SHP77 (cell line): ENCODE data around the gene IQCC.
A peak's percentile ranks its signal among the peaks of the same experiment; 100 is the strongest.

Experiments used
- DNase-seq, 2 experiments: peaks; one replicate each; lab custom pipeline; 2025; lab: John Stamatoyannopoulos, UW

The IQCC gene

GRCh38 chr1:32224285-32224684 lies 18.8 kb downstream of the IQCC start:
- no peak for DNase-seq

GRCh38 chr1:32228771-32229170 lies 23.3 kb downstream of the IQCC start:
- DNase-seq = no peak

GRCh38 chr1:32231843-32232432 lies 26.5 kb downstream of the IQCC start:
- no peak for DNase-seq

GRCh38 chr1:32232558-32233304 lies 27.3 kb downstream of the IQCC start:
- DNase-seq = no peak

- no peak for DNase-seq
These were observed 29.3 kb downstream of the IQCC start for GRCh38 chr1:32234792-32235191.

GRCh38 chr1:32239337-32239736 lies 33.9 kb downstream of the IQCC start:
- DNase-seq = peak; percentile 28 to 51

- DNase-seq = peak in 1 of 2 experiments; percentile 54
These were observed 34.3 kb downstream of the IQCC start for GRCh38 chr1:32239790-32240139.

- DNase-seq = peak; percentile 91 to 93
These were observed 34.9 kb downstream of the IQCC start for GRCh38 chr1:32240140-32240951.

GRCh38 chr1:32241001-32241763 lies 35.7 kb downstream of the IQCC start:
- peak; percentile 79 to 85 for DNase-seq

- peak in 1 of 2 experiments; percentile 45 for DNase-seq
These were observed 36.9 kb downstream of the IQCC start for GRCh38 chr1:32242341-32242851.

GRCh38 chr1:32246888-32247273 lies 41.4 kb downstream of the IQCC start, which contains the start of gene FAM167B:
TSS of gene FAM167B (plus strand) at chr1:32247222. CDS start at chr1:32247422, 200 bp downstream.
- DNase-seq = no peak

- DNase-seq = no peak
These were observed 42.0 kb downstream of the IQCC start for GRCh38 chr1:32247452-32247851.

GRCh38 chr1:32247983-32248889 lies 42.8 kb downstream of the IQCC start:
- peak; percentile 92 to 94 for DNase-seq

GRCh38 chr1:32249831-32250525 lies 44.5 kb downstream of the IQCC start:
- DNase-seq = no peak

GRCh38 chr1:32250893-32251716 lies 45.6 kb downstream of the IQCC start, which contains the start of gene LCK:
TSS of gene LCK (plus strand) at chr1:32251265. CDS start at chr1:32274330, 23,065 bp downstream.
- DNase-seq = no peak

- DNase-seq = no peak
These were observed 49.9 kb downstream of the IQCC start for GRCh38 chr1:32255072-32256071.

- DNase-seq = no peak
These were observed 51.2 kb downstream of the IQCC start for GRCh38 chr1:32256473-32257226.
